Measurements from ENCODE around the gene SPAAR.

Gene SPAAR

GRCh38 chr9:35864695-35865255, 44.5 kb upstream of the SPAAR start:
- Histone ChIP-seq H3K9me3 (ENCODE audit: severe bottlenecking) (no peaks in the 10 kb centered on the region), H3K36me3 (no peaks in the 10 kb centered on the region), H3K4me3 (ENCODE audit: low read depth, low read length) (no peak overlapping the region), H3K27me3 (ENCODE audit: insufficient read depth, low read depth, severe bottlenecking) (no peaks in the 10 kb centered on the region), H3K27ac (no peak overlapping the region)
- DNase-seq = no peak
- TF ChIP-seq CTCF (IDR thresholded peaks at IDR 0.05; ENCODE audit: low read depth, low read length) = no peak

DNA sequence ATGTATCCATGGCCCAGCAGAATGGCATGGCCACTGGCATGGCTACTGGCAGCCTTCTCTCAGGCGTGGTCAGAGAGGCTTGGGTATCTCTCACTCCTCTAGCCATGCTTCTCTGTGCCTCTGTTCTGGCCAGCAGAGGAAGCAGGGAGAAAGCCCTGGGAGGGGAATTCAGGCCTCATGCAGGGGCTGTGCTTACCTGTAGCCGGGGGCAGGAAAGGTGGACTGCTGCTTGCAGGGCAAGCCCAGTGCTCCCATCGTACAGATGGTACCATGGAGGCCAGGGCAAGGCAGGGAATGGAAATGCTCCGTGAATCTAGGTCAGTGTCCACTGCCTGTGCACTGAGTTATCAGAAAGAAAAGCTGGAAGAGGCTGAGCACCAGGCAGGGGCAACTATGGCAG, 41.8 kb upstream of the SPAAR start:
- Histone ChIP-seq H3K27ac (no peak overlapping the region), H3K4me3 (ENCODE audit: low read depth, low read length) (no peak overlapping the region), H3K9me3 (ENCODE audit: severe bottlenecking) (no peaks in the 10 kb centered on the region), H3K36me3 (no peaks in the 10 kb centered on the region), H3K27me3 (ENCODE audit: insufficient read depth, low read depth, severe bottlenecking) (no peaks in the 10 kb centered on the region)
- no peak for DNase-seq
- no peak for TF ChIP-seq CTCF (IDR thresholded peaks at IDR 0.05; ENCODE audit: low read depth, low read length)

GRCh38 chr9:35868933-35869332, 40.4 kb upstream of the SPAAR start:
- no peak for TF ChIP-seq CTCF (IDR thresholded peaks at IDR 0.05; ENCODE audit: low read depth, low read length)
- Histone ChIP-seq H3K4me3 (ENCODE audit: low read depth, low read length) (no peak overlapping the region), H3K27me3 (ENCODE audit: insufficient read depth, low read depth, severe bottlenecking) (no peaks in the 10 kb centered on the region), H3K9me3 (ENCODE audit: severe bottlenecking) (no peaks in the 10 kb centered on the region), H3K36me3 (no peaks in the 10 kb centered on the region), H3K27ac (no peak overlapping the region)
- DNase-seq = no peak

GRCh38 chr9:35869621-35870216, 39.6 kb upstream of the SPAAR start:
- Histone ChIP-seq H3K27ac (no peak overlapping the region), H3K27me3 (ENCODE audit: insufficient read depth, low read depth, severe bottlenecking) (no peaks in the 10 kb centered on the region), H3K9me3 (ENCODE audit: severe bottlenecking) (no peaks in the 10 kb centered on the region), H3K4me3 (ENCODE audit: low read depth, low read length) (no peak overlapping the region), H3K36me3 (no peaks in the 10 kb centered on the region)
- TF ChIP-seq CTCF (IDR thresholded peaks at IDR 0.05; ENCODE audit: low read depth, low read length) = no peak
- no peak for DNase-seq

DNA sequence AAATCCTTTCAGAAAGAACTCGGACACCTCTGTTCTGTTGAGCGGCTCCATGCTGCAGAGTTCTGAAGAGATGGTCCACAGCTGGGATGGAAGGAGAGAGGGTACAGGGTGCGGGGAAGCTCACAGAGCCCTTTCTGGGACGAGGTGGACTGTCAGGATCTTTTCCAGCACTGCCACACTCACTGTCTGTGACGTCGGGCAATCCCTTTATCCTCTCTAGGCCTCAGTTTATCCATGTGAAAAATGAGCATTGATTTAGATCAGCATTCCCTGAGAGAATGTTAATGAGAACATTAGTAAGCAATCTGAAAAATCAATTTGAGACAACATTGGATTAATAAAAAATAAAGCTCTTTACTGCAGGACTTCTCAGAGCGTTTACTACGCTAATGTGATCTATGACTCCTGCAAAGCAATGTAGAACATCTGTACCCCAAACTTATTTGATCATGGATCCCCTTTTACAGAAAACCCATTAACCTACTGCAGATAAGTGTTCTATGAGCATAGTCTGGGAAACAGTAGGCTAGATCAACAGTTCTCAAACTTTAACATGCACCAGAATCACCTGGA, 38.9 kb upstream of the SPAAR start, which contains the start of gene OR13J1:
Gene OR13J1, minus strand, starts transcription at position 51 of the 573 bp plus-strand sequence. Its CDS starts 0 bp downstream, at position 51.
- no peak for TF ChIP-seq CTCF (IDR thresholded peaks at IDR 0.05; ENCODE audit: low read depth, low read length)
- no peak for DNase-seq

More for the DNA sequence above, 38.9 kb upstream of the SPAAR start, which contains the start of gene OR13J1:
- H3K27me3 ChIP-seq (ENCODE audit: insufficient read depth, low read depth, severe bottlenecking) = no peaks in the 10 kb centered on the region
- H3K36me3 ChIP-seq = no peaks in the 10 kb centered on the region
- no peak within 1 kb of the TSS for H3K27ac ChIP-seq
- no peak within 1 kb of the TSS for H3K4me3 ChIP-seq (ENCODE audit: low read depth, low read length)
- no peaks in the 10 kb centered on the region for H3K9me3 ChIP-seq (ENCODE audit: severe bottlenecking)
